SK-N-SH (cell line): ENCODE data around the gene SOX9. TPM values are rescaled to one million over a fixed set of nuclear protein-coding genes. Genes with fewer than 3 reads are reported as not detected.
A peak's percentile ranks its signal among the peaks of the same experiment; 100 is the strongest.

Experiments
- CHD2 ChIP-seq: fragments of 150-350 bp; IDR thresholded peaks from 2 replicates; pipeline ENCODE4 v1.6.1; 2018; ENCODE audit warnings: low read length; ENCODE audit not compliant: partially characterized antibody
- EP300 ChIP-seq, 2 experiments: IDR thresholded peaks; 2 replicates each; pipeline versions ENCODE4 v1.4.0 to v1.6.1; 2012; ENCODE audit warnings: borderline replicate concordance in 1 of 2, low read depth in 1 of 2, low read length in 1 of 2
- FOSL2 ChIP-seq: IDR thresholded peaks from 2 replicates; pipeline ENCODE4 v1.4.0; 2012; ENCODE audit warnings: low read depth, mild to moderate bottlenecking, moderate library complexity, borderline replicate concordance
- FOXM1 ChIP-seq: IDR thresholded peaks from 2 replicates; pipeline ENCODE4 v1.4.0; 2012; ENCODE audit warnings: low read depth, mild to moderate bottlenecking
- GATA2 ChIP-seq: sonication (generic); formaldehyde crosslinking; IDR thresholded peaks from 2 replicates; pipeline ENCODE4 v1.5.0; 2020; ENCODE audit warnings: mild to moderate bottlenecking, missing genetic modification reagents
- MAX ChIP-seq: IDR thresholded peaks from 2 replicates; pipeline ENCODE4 v1.4.0; 2012; ENCODE audit warnings: low read depth
- MEF2A ChIP-seq: IDR thresholded peaks from 2 replicates; pipeline ENCODE4 v1.4.0; 2012; ENCODE audit warnings: low read depth, borderline replicate concordance
- NFIC ChIP-seq: IDR thresholded peaks from 2 replicates; pipeline ENCODE4 v1.4.0; 2012; ENCODE audit warnings: borderline replicate concordance
- NRF1 ChIP-seq: IDR thresholded peaks from 2 replicates; pipeline ENCODE4 v1.6.1; 2012; ENCODE audit warnings: low read depth, mild to moderate bottlenecking, low read length
- POLR2AphosphoS5 ChIP-seq: IDR thresholded peaks from 2 replicates; pipeline ENCODE4 v1.6.1; 2012; ENCODE audit warnings: low read depth, low read length
- RCOR1 ChIP-seq: fragments of 150-350 bp; IDR thresholded peaks from 2 replicates; pipeline ENCODE4 v1.6.1; 2017; ENCODE audit warnings: antibody characterized with exemption, low read length
- RXRA ChIP-seq: IDR thresholded peaks from 2 replicates; pipeline ENCODE4 v1.4.0; 2012; ENCODE audit warnings: low read depth, mild to moderate bottlenecking, borderline replicate concordance
- SIN3A ChIP-seq: IDR thresholded peaks from 2 replicates; pipeline ENCODE4 v1.6.1; 2012; ENCODE audit warnings: low read depth, mild to moderate bottlenecking, low read length, moderate library complexity, borderline replicate concordance
- TCF12 ChIP-seq: IDR thresholded peaks from 2 replicates; pipeline ENCODE4 v1.4.0; 2012
- TEAD4 ChIP-seq: IDR thresholded peaks from 2 replicates; pipeline ENCODE4 v1.4.0; 2012; ENCODE audit warnings: mild to moderate bottlenecking, borderline replicate concordance; ENCODE audit not compliant: insufficient read depth
- polyA plus RNA-seq, 3 experiments: library from polyadenylated mRNA; depleted of rRNA; stranded (reverse); fragments of >200 nt; gene quantifications; 2 replicates each; pipeline ENCODE4 v1.2.3, GENCODE V29; 2012
- TF ChIP-seq, protein P1 (sequence below): fragments of 150-350 bp; IDR thresholded peaks from 2 replicates; pipeline ENCODE4 v1.6.1; 2017; ENCODE audit warnings: antibody characterized with exemption, low read length, low read depth, borderline replicate concordance
- TF ChIP-seq, protein P2 (sequence below): IDR thresholded peaks from 2 replicates; pipeline ENCODE4; 2012
- TF ChIP-seq, protein P3 (sequence below): IDR thresholded peaks from 2 replicates; pipeline ENCODE4 v1.4.0; 2012; ENCODE audit warnings: low read depth, borderline replicate concordance

Gene SOX9
- polyA plus RNA-seq, 1 of the 3 experiments (the other 2 are of a cell fraction) = 35.3 TPM

DNA sequence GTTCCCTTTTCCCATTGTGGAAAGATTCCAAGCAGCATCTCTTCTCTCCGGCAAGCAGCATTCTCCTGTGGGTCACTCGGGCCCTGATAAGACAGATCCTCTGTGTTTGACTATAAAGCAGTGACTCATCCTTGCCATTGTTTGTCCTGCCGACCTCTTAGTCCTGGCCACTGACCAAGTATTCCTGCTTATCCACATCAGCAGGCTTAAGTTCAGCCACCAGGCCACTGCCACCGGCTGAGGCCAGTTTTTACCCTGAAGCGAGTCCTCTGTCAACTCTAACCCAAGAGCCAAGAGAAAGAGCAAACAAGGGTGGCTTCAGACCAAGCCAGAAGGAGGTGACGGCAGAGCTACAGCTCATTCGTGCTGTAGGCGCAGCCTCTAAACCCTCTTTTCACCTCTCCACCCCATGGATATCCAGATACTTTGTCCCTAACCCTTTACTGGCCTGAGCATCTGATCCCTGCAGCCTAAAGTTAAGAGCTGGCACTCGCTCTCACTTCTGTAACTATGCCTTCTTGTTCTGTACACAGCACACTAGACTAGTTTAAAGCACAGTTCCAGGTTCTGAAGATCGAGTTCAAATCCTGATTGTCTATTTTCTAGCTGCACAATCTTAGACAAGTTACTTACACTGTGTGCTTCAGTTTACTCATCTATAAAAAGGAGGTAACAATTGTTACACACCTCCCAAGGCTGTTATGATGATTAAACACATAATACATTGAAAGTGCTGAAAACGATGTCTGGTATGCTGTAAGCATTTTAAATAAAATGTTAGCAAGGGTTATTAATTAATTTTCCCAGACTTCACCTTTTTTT lies 31.0 kb downstream of the SOX9 start (continued):
- TF ChIP-seq EP300 (IDR thresholded peaks at IDR 0.05; ENCODE audit: borderline replicate concordance in 1 of 2, low read depth in 1 of 2, low read length in 1 of 2) = peak; percentile 32 to 74; a peak in 2 of 4 replicates
- TF ChIP-seq FOSL2 = peak; percentile 93
- TF ChIP-seq MEF2A = no peak
- TF ChIP-seq RXRA = peak; percentile 86
- TF ChIP-seq TCF12 = peak; percentile 80
- TF ChIP-seq, protein P1, sequence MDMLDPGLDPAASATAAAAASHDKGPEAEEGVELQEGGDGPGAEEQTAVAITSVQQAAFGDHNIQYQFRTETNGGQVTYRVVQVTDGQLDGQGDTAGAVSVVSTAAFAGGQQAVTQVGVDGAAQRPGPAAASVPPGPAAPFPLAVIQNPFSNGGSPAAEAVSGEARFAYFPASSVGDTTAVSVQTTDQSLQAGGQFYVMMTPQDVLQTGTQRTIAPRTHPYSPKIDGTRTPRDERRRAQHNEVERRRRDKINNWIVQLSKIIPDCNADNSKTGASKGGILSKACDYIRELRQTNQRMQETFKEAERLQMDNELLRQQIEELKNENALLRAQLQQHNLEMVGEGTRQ = no peak
- TF ChIP-seq TEAD4 = peak; percentile 72; the same call in 1 of the 2 replicates
- TF ChIP-seq, protein P2, sequence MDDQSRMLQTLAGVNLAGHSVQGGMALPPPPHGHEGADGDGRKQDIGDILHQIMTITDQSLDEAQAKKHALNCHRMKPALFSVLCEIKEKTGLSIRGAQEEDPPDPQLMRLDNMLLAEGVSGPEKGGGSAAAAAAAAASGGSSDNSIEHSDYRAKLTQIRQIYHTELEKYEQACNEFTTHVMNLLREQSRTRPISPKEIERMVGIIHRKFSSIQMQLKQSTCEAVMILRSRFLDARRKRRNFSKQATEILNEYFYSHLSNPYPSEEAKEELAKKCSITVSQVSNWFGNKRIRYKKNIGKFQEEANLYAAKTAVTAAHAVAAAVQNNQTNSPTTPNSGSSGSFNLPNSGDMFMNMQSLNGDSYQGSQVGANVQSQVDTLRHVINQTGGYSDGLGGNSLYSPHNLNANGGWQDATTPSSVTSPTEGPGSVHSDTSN = peak; percentile 75; the same call in 1 of the 2 replicates
- 0 out of 2 replicates have a peak, but pooled peaks have one; percentile 30 for TF ChIP-seq GATA2 (CRISPR knock-in tag)
- TF ChIP-seq POLR2AphosphoS5 = peak; percentile 33; the same call in 1 of the 2 replicates
- no peak for TF ChIP-seq CHD2
- TF ChIP-seq RCOR1 = no peak
- TF ChIP-seq NRF1 = no peak
- peak; percentile 96 for TF ChIP-seq NFIC
- TF ChIP-seq FOXM1 = no peak
- TF ChIP-seq SIN3A = peak; percentile 68; the same call in 1 of the 2 replicates
- TF ChIP-seq, protein P3, sequence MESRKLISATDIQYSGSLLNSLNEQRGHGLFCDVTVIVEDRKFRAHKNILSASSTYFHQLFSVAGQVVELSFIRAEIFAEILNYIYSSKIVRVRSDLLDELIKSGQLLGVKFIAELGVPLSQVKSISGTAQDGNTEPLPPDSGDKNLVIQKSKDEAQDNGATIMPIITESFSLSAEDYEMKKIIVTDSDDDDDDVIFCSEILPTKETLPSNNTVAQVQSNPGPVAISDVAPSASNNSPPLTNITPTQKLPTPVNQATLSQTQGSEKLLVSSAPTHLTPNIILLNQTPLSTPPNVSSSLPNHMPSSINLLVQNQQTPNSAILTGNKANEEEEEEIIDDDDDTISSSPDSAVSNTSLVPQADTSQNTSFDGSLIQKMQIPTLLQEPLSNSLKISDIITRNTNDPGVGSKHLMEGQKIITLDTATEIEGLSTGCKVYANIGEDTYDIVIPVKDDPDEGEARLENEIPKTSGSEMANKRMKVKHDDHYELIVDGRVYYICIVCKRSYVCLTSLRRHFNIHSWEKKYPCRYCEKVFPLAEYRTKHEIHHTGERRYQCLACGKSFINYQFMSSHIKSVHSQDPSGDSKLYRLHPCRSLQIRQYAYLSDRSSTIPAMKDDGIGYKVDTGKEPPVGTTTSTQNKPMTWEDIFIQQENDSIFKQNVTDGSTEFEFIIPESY = 0 out of 2 replicates have a peak, but pooled peaks have one; percentile 25
- peak; percentile 36; the same call in 1 of the 2 replicates for TF ChIP-seq MAX
